ENCODE data around the gene MYO9A. TPM values are rescaled to one million over a fixed set of nuclear protein-coding genes. Genes with fewer than 3 reads are reported as not detected.
"Not testable (repeated sequence)": the region's sequence is repeated elsewhere in the genome, so short reads cannot be mapped to it uniquely, and the experiment has no call there.

MYO9A gene
- total RNA-seq, 1 experiment from 2014 or later: 21.1 TPM

- in situ Hi-C loops (cut with HindIII; ENCODE audit: low sequenced_read_pairs): no loop called here
Measured at GRCh38 chr15:72009222-72009621, 108.7 kb downstream of the MYO9A start.

GRCh38 chr15:72006382-72006781, 111.6 kb downstream of the MYO9A start:
- in situ Hi-C loops (cut with HindIII; ENCODE audit: low sequenced_read_pairs): no loop called here
- DNase-seq (ENCODE audit: low spot score): no peak

More at GRCh38 chr15:72009222-72009621, 108.7 kb downstream of the MYO9A start:
- DNase-seq (ENCODE audit: low spot score): no peak

- DNase-seq (ENCODE audit: low spot score): peak; percentile 19
- in situ Hi-C loops (cut with HindIII; ENCODE audit: low sequenced_read_pairs): no loop called here
Measured at GRCh38 chr15:72005483-72005882, 112.5 kb downstream of the MYO9A start.

GRCh38 chr15:71999807-72000206, 118.1 kb downstream of the MYO9A start:
- no peak for DNase-seq (ENCODE audit: low spot score)
- in situ Hi-C loops (cut with HindIII; ENCODE audit: low sequenced_read_pairs): no loop called here

- DNase-seq (ENCODE audit: low spot score): not testable (repeated sequence)
Measured at GRCh38 chr15:71998717-71999116, 119.2 kb downstream of the MYO9A start.

GRCh38 chr15:71997691-71998090, 120.3 kb downstream of the MYO9A start:
- no peak for DNase-seq (ENCODE audit: low spot score)
- in situ Hi-C loops (cut with HindIII; ENCODE audit: low sequenced_read_pairs): no loop called here

More at GRCh38 chr15:71998717-71999116, 119.2 kb downstream of the MYO9A start:
- in situ Hi-C loops (cut with HindIII; ENCODE audit: low sequenced_read_pairs): not testable (repeated sequence)

GRCh38 chr15:71975816-71976150, 142.2 kb downstream of the MYO9A start:
- DNase-seq (ENCODE audit: low spot score): no peak

GRCh38 chr15:71974211-71974610, 143.7 kb downstream of the MYO9A start:
- DNase-seq (ENCODE audit: low spot score): no peak
- in situ Hi-C loops (cut with HindIII; ENCODE audit: low sequenced_read_pairs): no loop called here

More at GRCh38 chr15:71975816-71976150, 142.2 kb downstream of the MYO9A start:
- in situ Hi-C loops (cut with HindIII; ENCODE audit: low sequenced_read_pairs): no loop called here

GRCh38 chr15:71973366-71973765, 144.6 kb downstream of the MYO9A start:
- in situ Hi-C loops (cut with HindIII; ENCODE audit: low sequenced_read_pairs): no loop called here
- DNase-seq (ENCODE audit: low spot score): no peak

- no peak for DNase-seq (ENCODE audit: low spot score)
- in situ Hi-C loops (cut with HindIII; ENCODE audit: low sequenced_read_pairs): no loop called here
Measured at GRCh38 chr15:71971905-71972304, 146.0 kb downstream of the MYO9A start.

GRCh38 chr15:71970435-71970834, 147.5 kb downstream of the MYO9A start:
- no peak for DNase-seq (ENCODE audit: low spot score)
- in situ Hi-C loops (cut with HindIII; ENCODE audit: low sequenced_read_pairs): no loop called here

- DNase-seq (ENCODE audit: low spot score): no peak
- in situ Hi-C loops (cut with HindIII; ENCODE audit: low sequenced_read_pairs): no loop called here
Measured at GRCh38 chr15:71962537-71962936, 155.4 kb downstream of the MYO9A start.

- in situ Hi-C loops (cut with HindIII; ENCODE audit: low sequenced_read_pairs): no loop called here
- DNase-seq (ENCODE audit: low spot score): no peak
Measured at GRCh38 chr15:71957026-71957425, 160.9 kb downstream of the MYO9A start.

- DNase-seq (ENCODE audit: low spot score): no peak
- in situ Hi-C loops (cut with HindIII; ENCODE audit: low sequenced_read_pairs): no loop called here
Measured at GRCh38 chr15:71951134-71951533, 166.8 kb downstream of the MYO9A start.

GRCh38 chr15:71945012-71945411, 172.9 kb downstream of the MYO9A start:
- in situ Hi-C loops (cut with HindIII; ENCODE audit: low sequenced_read_pairs): no loop called here
- no peak for DNase-seq (ENCODE audit: low spot score)

- in situ Hi-C loops (cut with HindIII; ENCODE audit: low sequenced_read_pairs): no loop called here
- no peak for DNase-seq (ENCODE audit: low spot score)
Measured at GRCh38 chr15:71943806-71944205, 174.1 kb downstream of the MYO9A start.

GRCh38 chr15:71939981-71940588, 177.9 kb downstream of the MYO9A start:
- in situ Hi-C loops (cut with HindIII; ENCODE audit: low sequenced_read_pairs): no loop called here
- DNase-seq (ENCODE audit: low spot score): no peak

- in situ Hi-C loops (cut with HindIII; ENCODE audit: low sequenced_read_pairs): no loop called here
- no peak for DNase-seq (ENCODE audit: low spot score)
Measured at GRCh38 chr15:71937650-71938311, 180.2 kb downstream of the MYO9A start.

GRCh38 chr15:71934446-71934845, 183.5 kb downstream of the MYO9A start:
- no peak for DNase-seq (ENCODE audit: low spot score)
- in situ Hi-C loops (cut with HindIII; ENCODE audit: low sequenced_read_pairs): no loop called here

- in situ Hi-C loops (cut with HindIII; ENCODE audit: low sequenced_read_pairs): no loop called here
Measured at GRCh38 chr15:71932689-71933088, 185.3 kb downstream of the MYO9A start.

GRCh38 chr15:71931261-71931660, 186.7 kb downstream of the MYO9A start:
- no peak for DNase-seq (ENCODE audit: low spot score)
- in situ Hi-C loops (cut with HindIII; ENCODE audit: low sequenced_read_pairs): no loop called here

More at GRCh38 chr15:71932689-71933088, 185.3 kb downstream of the MYO9A start:
- no peak for DNase-seq (ENCODE audit: low spot score)
